SU-DHL-6 (cell line): ENCODE results near the gene PILRA.

Experiments
- H2AFZ ChIP-seq: fragments of 200-600 bp; sonication (generic); 2 replicates; pipeline ENCODE4 v1.6.1; 2014; ENCODE audit warnings: low read depth, mild to moderate bottlenecking, moderate library complexity, mixed read lengths, antibody characterized with exemption, low read length; ENCODE audit not compliant: severe bottlenecking
- H3F3A ChIP-seq: fragments of 200-600 bp; shearing (Covaris generic); 2 replicates; pipeline ENCODE4 v1.6.0; 2016; ENCODE audit warnings: antibody characterized with exemption, mild to moderate bottlenecking; ENCODE audit not compliant: insufficient read depth
- H3K27ac ChIP-seq: fragments of 200-600 bp; sonication (generic); 2 replicates; pipeline ENCODE4 v1.5.1; 2016; ENCODE audit warnings: low read depth, mild to moderate bottlenecking, low read length, moderate library complexity, mixed read lengths
- H3K27me3 ChIP-seq: fragments of 200-600 bp; sonication (generic), shearing (Covaris generic); 2 replicates; pipeline ENCODE4 v1.6.0; 2014; ENCODE audit warnings: mild to moderate bottlenecking, low read length
- H3K36me3 ChIP-seq: fragments of 200-600 bp; sonication (generic); 2 replicates; pipeline ENCODE4 v1.6.1; 2014; ENCODE audit warnings: mild to moderate bottlenecking, low read length, mixed read lengths
- H3K4me2 ChIP-seq: fragments of 300-600, 200-600 bp; shearing (Covaris generic), sonication (generic); 2 replicates; pipeline ENCODE4 v1.6.0; 2014; ENCODE audit warnings: low read length, low read depth, mild to moderate bottlenecking; ENCODE audit not compliant: poor library complexity, severe bottlenecking
- H3K4me3 ChIP-seq: fragments of 200-600 bp; sonication (generic); 2 replicates; pipeline ENCODE4 v1.5.1; 2014; ENCODE audit warnings: antibody characterized with exemption, low read length, mild to moderate bottlenecking, mixed read lengths; ENCODE audit not compliant: insufficient read depth, poor library complexity, severe bottlenecking
- H3K79me2 ChIP-seq: fragments of 200-600 bp; sonication (generic); 2 replicates; pipeline ENCODE4 v1.6.1; 2014; ENCODE audit warnings: mild to moderate bottlenecking, low read length, moderate library complexity; ENCODE audit not compliant: insufficient read depth
- H3K9ac ChIP-seq: fragments of 200-600 bp; sonication (generic); 2 replicates; pipeline ENCODE4 v1.7.0; 2014; ENCODE audit warnings: mild to moderate bottlenecking, low read length
- H3K9me2 ChIP-seq: fragments of 200-600 bp; sonication (generic); replicated peaks from 2 replicates; pipeline ENCODE4 v1.6.1; 2014; ENCODE audit warnings: low read length; ENCODE audit not compliant: insufficient read depth
- H3K9me3 ChIP-seq: fragments of 200-600 bp; sonication (generic); 2 replicates; pipeline ENCODE4 v1.6.1; 2014; ENCODE audit warnings: low read length, mixed read lengths; ENCODE audit not compliant: insufficient read depth
- H4K20me1 ChIP-seq: fragments of 200-600 bp; sonication (generic); 2 replicates; pipeline ENCODE4 v1.6.1; 2014; ENCODE audit warnings: low read depth, mild to moderate bottlenecking, antibody characterized with exemption, low read length, moderate library complexity, mixed read lengths
- CTCF ChIP-seq: fragments of 200-600 bp; sonication (generic); IDR thresholded peaks from one replicate; pipeline ENCODE4 v1.5.1; 2017; ENCODE audit warnings: antibody characterized with exemption, mild to moderate bottlenecking, low read length, moderate library complexity; ENCODE audit not compliant: insufficient read depth, poor library complexity, severe bottlenecking
- EZH2phosphoT487 ChIP-seq: fragments of 200-600 bp; sonication (generic), shearing (Covaris generic); conservative IDR thresholded peaks from 2 replicates; pipeline ENCODE4 v1.6.1; 2018; ENCODE audit warnings: mild to moderate bottlenecking, antibody characterized with exemption, low read length, moderate library complexity, mixed read lengths

Gene PILRA

GRCh38 chr7:100370746-100371145 is 2.5 kb upstream of the PILRA start:
- Histone ChIP-seq H4K20me1 (no peaks in the 10 kb centered on the region), H3K27ac (no peak overlapping the region), H2AFZ (no peak overlapping the region), H3K9me2 (no peaks in the 10 kb centered on the region), H3F3A (peaks cover 43% of the 10 kb centered on the region), H3K79me2 (no peaks in the 10 kb centered on the region), H3K9me3 (no peaks in the 10 kb centered on the region), H3K9ac (no peak overlapping the region), H3K4me3 (no peak overlapping the region), H3K4me2 (no peak overlapping the region), H3K36me3 (no peaks in the 10 kb centered on the region), H3K27me3 (no peaks in the 10 kb centered on the region)
- no peak for TF ChIP-seq EZH2phosphoT487
- TF ChIP-seq CTCF: no peak

DNA sequence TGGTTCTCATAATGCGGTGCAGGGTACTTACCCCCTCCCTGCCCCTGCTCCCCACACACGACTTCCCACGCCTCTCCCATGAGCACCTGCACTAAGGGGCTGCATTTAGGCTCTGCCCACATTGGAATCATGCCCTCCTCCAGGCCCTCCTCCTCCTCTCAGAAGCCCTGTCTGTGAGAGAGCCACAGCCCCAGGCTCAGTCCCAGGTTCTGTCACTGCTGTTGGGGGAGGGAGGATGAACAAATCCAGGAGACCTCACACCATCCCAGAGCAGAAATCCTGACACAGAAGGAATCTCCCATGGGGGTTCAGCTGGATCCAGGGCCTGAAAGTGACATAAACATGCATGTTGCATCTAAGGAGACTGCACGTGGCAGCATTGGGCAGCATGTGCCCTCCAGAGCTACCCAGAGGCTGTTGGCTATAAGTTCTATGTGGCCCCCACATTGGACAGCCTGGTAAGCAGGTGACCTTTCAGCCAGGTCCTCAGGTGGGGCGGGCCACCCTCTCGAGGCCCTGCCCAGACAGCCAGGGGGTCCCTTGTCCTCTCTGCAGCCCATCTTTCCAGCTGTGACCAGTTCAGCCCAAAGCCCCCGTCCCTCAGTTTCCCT is 1.6 kb upstream of the PILRA start:
- no peaks in the 10 kb centered on the region for H3K9me3 ChIP-seq
- H3K27me3 ChIP-seq: no peaks in the 10 kb centered on the region
- H3K9ac ChIP-seq: no peak overlapping the region
- TF ChIP-seq EZH2phosphoT487 (no peak), CTCF (no peak)
- H4K20me1 ChIP-seq: no peaks in the 10 kb centered on the region
- no peak overlapping the region for H3K4me2 ChIP-seq
- H3F3A ChIP-seq: peaks cover 35% of the 10 kb centered on the region
- H2AFZ ChIP-seq: no peak overlapping the region
- H3K36me3 ChIP-seq: no peaks in the 10 kb centered on the region
- H3K4me3 ChIP-seq: no peak overlapping the region
- H3K79me2 ChIP-seq: no peaks in the 10 kb centered on the region
- no peak overlapping the region for H3K27ac ChIP-seq
- H3K9me2 ChIP-seq: no peaks in the 10 kb centered on the region

- no peak overlapping the region for H3K4me3 ChIP-seq
- H3K4me2 ChIP-seq: no peak overlapping the region
- no peaks in the 10 kb centered on the region for H3K27me3 ChIP-seq
- peaks cover 29% of the 10 kb centered on the region for H3F3A ChIP-seq
- H3K79me2 ChIP-seq: no peaks in the 10 kb centered on the region
- TF ChIP-seq CTCF (no peak), EZH2phosphoT487 (no peak)
- H3K9me3 ChIP-seq: no peaks in the 10 kb centered on the region
- no peak overlapping the region for H2AFZ ChIP-seq
- H3K9ac ChIP-seq: no peak overlapping the region
- no peaks in the 10 kb centered on the region for H3K9me2 ChIP-seq
- no peaks in the 10 kb centered on the region for H4K20me1 ChIP-seq
- no peaks in the 10 kb centered on the region for H3K36me3 ChIP-seq
- no peak overlapping the region for H3K27ac ChIP-seq
Observed at GRCh38 chr7:100372256-100372655, 1.0 kb upstream of the PILRA start.
